GM21825 (cell line): ENCODE results near the gene ANOS1.
"Not testable (repeated sequence)": the region's sequence is repeated elsewhere in the genome, so short reads cannot be mapped to it uniquely, and the experiment has no call there.

ENCODE experiments used
- ATAC-seq: cut with Tn5 transposase; IDR thresholded peaks from one replicate; pipeline ENCODE4 v1.9.1; 2021; ENCODE audit warnings: mild to moderate bottlenecking, moderate library complexity; ENCODE audit not compliant: unreplicated experiment

ANOS1 gene, protein sequence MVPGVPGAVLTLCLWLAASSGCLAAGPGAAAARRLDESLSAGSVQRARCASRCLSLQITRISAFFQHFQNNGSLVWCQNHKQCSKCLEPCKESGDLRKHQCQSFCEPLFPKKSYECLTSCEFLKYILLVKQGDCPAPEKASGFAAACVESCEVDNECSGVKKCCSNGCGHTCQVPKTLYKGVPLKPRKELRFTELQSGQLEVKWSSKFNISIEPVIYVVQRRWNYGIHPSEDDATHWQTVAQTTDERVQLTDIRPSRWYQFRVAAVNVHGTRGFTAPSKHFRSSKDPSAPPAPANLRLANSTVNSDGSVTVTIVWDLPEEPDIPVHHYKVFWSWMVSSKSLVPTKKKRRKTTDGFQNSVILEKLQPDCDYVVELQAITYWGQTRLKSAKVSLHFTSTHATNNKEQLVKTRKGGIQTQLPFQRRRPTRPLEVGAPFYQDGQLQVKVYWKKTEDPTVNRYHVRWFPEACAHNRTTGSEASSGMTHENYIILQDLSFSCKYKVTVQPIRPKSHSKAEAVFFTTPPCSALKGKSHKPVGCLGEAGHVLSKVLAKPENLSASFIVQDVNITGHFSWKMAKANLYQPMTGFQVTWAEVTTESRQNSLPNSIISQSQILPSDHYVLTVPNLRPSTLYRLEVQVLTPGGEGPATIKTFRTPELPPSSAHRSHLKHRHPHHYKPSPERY

DNA sequence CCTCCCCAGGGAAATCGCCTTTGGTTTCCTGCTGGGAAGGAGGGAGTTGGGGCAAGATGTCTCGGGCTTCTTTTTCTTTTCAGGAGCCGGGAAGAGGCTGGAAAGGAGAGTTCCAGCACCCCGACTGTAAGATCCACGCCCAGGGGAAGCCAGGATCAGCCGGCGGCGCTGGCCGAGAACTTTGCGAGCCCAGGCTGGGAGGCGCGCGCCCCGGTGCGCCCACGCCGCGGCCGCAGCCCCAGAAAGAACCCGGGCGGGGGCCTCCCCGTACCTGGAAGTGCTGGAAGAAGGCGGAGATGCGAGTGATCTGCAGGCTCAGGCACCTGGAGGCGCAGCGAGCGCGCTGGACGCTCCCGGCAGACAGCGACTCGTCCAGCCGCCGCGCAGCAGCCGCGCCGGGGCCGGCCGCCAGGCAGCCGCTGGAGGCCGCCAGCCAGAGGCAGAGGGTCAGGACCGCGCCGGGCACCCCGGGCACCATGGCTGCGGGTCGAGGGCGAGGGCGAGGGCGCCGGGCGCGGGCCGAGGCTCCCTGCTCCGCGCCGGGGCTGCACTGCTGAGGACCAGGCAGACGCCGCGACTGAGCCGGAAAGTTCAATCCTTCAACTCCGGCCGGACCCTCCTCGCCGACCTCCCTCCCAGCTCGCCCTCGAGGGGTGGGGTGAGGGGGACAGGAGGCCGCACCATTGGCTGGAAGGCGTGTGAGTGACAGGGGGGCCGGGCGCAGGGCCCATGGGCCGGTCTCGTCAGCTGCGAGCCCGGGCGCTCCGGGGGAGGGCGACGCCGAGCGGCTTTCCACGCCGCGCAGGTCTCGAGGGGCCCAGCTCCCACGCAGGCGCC lies at the start of gene ANOS1:
Gene ANOS1, minus strand, starts transcription at position 579 of the 837 bp plus-strand sequence. Its CDS starts 101 bp downstream, at position 478.
- ATAC-seq = no peak

DNA sequence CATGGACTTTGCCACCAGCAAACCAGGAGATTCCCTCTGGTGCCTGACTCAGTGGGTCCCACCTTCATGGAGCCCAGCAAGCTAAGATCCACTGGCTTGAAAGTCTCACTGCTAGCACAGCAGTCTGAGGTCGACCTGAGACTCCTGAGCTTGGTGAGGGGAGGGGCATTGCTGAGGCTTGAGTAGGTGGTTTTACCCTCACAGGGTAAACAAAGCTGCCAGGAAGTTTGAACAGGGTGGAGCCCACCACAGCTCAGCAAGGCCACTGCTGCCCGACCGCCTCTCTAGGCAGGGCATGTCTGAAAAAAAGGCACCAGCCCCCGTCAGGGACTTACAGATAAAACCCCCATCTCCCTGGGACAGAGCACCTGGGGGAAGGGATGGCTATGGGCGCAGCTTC lies 41.2 kb upstream of the ANOS1 start:
- no peak for ATAC-seq

DNA sequence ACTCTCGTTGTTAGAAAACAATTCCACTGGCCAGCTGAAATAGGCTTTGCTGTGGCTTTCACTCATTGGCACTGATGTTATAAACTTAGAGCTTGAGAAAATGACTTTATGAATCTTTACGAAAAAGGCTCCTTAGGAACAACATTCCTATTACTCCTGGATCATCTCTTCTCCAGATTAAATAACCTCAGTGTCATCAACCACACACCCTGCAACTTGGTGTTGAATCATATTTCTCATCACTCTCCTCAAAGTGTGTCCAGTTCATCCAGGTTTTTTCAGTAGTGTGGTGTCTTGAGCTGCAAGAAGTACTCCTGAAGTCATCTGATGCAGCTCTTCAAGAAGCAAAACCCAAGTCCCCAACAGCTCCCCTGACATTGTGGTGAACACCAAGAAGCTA lies 28.1 kb upstream of the ANOS1 start:
- ATAC-seq = no peak

DNA sequence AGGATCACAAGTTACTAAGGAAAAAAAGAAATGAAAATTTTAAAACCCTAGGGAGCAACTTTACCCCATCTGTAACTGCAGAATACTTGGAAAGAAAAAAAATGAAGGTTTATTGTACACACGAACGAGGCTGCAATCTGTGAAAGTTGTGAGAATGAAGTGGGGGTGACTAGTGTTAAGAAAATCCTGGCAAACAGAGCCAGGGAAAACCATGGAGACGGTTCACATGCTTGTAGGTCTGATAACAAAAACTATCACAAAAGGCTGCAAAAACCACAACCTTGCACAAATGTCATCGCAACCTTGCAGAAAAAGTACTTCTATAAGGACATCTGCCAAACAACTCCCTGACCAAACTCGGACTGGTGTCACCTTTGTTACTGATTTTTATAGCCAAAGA lies 26.8 kb upstream of the ANOS1 start:
- not testable (repeated sequence) for ATAC-seq

DNA sequence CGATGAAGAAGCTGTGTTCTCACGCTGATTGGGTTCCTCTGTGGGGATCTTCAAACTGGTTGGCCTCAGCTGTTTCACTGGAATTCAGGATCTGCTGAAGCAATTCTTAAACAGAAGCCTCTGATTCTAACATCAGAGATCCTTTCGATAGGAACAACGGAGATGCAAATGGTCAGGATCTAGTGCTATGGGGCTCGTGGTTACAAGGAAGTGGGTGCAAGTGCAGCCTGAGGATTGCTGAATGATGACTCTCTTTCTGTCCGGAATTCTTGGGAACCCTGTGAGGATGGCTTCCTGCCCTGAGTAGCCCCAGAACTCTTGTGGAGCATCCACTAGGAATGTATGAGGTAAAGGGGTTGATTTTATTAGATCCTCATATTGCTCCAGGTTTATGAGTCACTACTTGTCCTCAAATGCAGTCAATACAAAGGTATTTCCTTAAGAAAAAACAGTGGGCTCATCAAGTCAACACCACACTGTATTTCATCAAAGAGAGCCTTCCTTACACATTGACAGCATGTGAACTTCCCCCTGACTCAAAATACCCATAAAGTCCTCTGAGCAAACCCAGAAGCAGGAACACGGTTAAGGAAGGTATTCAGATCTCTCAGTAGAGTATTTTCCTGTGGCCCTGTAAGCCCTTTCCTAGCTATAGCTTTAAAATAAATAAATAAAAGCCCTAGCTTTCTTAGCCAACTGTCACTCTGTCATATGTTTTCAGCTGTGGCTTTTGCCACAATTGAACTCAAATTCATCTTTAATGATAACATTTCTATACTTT lies 25.9 kb upstream of the ANOS1 start:
- not testable (repeated sequence) for ATAC-seq

DNA sequence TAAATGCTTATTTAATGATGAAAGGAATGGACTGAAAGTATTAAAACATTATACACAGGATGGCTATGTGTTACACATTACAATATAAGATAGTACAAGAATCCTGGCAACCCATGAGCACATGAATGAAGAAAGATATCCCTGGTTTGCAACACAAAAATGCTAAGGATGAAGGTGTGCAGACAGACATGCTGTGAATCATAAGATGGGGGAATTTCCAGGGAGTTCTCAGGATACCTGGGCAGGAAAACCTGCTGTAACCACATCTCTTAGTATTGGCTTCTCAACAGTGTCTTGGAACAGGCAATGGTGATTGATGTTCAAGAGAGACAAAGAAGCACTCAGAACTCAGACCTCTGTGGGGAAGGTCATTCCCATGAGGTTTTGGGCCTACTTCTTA lies 23.9 kb upstream of the ANOS1 start:
- no peak for ATAC-seq

DNA sequence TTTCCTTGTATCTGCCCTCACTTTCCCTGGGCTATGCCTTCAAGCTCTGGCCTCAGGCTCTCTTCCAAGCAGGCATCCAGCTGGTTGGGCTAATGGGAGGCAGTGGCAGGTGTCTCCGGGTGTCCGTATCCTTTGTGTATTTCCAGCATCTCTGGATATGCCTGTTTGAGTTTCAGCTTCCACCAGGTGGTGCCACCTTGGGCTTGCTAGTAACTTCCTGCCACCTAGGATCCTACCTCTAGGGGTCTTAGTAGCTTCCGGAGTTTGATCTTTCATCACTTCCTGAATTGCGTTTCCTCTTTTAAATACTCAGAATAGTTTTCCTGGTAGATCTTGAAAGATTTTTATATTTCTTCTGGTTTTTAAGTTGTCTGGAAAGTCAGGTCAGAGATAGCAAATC lies 23.2 kb upstream of the ANOS1 start:
- no peak for ATAC-seq

DNA sequence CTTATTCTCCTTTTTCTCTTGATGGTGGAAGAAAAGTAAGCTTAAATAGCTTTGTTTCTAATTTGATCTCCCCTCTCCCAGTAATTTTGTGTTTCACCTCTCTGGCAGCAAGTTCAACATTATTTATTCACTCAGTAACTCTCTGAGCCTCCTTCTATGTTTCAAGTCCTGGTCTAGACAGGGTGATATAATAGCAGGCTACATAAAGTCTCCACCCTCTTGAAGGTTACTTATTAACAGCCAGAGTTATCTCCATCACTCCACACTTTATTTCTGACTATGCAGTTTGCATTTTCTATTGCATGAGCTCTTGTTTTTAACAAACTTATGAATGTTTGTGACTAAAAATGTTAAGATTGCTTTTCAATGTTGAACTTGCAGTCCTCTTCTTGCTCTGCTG lies 17.8 kb upstream of the ANOS1 start:
- no peak for ATAC-seq

DNA sequence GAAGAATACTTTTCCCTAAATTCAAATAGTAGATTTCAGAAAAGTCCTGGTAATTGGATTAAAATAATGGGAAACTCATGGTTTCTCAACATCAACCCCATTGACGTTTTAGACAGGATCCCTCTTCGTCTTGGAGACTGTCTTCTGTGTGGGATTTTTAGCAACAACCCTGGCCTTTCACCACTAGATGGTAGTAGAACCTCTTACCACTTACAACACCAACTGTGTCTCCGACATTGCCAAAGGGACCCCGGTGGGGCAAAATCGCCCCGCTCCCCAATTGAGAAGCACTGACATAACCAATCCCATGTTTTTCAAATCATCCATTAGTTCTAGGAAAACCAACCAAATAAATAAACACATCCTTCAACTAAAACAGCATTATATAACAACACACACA lies 16.9 kb upstream of the ANOS1 start:
- ATAC-seq = peak; percentile 54

DNA sequence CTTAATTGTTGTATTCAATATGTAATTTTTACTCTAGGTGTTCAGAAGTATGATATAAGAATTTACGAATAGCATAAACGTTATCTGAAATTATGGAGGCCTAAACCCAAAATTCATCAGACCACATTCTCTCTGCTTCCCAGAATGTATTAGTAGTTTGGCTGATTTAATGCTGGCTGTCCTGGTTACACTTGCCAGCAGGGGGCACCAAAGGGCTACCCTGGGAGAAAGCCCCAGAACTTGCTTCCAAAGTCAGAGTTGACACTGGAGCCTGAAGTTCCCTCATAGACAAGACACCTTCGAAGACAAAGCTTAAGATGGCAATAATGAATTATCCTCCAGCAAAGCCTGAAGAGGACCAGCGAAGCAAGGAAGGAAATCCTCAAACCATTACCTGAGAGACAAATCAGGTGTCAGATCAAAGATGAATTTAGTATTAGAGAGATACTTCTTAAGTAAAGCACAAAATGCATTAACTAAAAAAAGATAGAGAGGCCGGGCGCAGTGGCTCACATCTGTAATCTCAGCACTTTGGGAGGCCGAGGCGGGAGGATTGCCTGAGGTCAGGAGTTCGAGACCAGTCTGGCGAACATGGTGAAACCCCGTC lies 11.3 kb upstream of the ANOS1 start:
- no peak for ATAC-seq

DNA sequence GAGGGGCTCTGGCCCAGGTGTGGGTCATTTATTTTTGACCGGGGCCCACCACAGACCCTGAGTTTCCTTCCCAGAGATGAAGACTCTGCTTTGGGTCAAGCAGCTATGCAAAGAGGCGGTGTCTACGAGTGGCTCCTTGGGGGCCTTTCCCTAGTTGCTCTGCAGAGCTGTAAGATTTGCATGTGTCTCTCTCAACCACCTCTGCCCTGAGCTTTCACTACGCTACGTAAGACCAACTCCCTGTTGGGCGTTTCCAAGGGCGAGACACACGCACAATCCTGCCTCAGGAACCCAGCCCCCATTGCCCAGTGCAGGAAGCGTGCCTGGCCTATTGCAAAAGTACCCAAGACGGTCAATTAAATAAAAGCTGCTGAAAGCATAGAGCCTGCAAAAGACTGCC lies 10.0 kb upstream of the ANOS1 start:
- ATAC-seq = no peak

DNA sequence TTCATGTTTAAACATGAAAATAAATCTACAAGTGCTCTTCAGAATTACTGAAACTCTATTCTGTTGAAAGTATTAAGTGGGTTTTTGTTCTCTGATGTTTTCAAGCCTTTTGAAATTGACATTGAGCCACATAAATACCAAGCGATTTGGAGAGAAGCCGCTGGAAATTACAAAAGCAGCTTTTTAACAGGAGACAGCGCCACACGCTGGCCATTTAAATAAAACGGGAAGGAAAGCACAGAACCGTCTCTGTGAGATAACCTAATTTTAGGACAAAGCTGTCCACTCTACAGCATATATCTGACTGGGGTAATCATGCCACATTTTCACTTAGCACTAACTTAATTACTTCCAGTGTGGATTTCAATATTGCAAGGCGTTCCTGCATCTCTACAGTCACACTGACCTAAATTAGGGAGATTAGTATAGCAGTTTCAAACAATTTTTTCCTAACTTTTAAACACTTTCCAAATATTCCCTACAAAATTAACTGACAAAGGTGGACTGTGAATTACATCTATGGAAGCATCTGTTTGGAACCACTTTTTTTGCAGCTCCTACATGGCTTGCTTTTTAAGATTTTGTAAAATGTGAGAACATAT lies 6.8 kb upstream of the ANOS1 start:
- no peak for ATAC-seq

DNA sequence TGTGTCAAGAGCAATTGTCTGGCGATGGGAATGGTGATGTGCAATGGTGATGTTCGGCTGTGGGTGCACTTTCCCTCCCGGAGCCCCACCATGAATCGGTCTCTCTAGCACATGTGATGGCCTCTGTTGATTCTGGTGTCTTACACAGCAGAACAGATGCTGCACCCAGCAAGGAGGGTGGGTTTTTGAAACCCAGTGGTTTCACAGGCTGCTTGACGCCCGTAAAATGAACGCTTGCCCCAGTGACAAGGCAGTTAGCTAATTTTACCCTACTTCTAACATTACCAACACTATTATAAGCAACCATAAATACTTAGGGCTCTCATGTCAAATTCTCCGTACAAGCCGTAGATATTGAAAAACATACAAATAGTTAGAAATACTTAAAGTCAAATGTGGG lies 5.9 kb upstream of the ANOS1 start:
- ATAC-seq = no peak

DNA sequence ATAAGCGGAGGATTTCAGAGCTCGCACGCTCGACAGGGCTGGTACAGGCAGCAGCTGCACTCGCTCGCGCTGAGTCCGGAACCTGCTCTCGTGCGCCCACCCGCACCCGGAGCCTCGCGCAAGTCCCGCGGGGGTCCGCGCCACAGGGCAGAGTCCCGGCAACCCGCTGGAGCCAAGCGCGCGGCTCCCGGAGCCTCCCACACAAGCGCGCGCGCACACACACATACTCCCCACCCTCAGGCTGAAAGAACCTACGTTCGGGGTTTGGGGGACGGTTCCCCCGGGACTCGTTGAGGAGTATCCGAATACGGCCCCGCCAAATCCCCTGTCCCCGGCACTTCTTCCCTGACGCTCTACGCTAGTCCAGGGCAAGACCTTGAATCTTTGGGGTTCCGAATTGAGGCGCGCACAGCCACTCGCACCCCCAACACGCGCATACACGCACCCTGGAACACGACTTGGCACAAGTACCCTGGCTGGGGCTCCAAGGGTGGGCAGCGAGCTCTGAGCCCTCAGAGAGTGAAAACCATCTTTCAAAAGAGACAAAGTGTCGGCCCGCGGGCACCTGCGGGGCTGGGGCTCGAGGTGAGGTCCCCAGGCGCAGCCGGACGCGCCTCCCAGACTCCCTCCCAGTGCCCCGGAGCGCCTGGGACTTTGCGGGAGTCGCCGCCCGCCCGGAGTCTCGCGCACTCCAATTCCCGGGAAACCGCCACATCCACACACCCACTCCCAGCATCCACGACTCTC lies 952 bp downstream of the ANOS1 start:
- ATAC-seq = no peak

DNA sequence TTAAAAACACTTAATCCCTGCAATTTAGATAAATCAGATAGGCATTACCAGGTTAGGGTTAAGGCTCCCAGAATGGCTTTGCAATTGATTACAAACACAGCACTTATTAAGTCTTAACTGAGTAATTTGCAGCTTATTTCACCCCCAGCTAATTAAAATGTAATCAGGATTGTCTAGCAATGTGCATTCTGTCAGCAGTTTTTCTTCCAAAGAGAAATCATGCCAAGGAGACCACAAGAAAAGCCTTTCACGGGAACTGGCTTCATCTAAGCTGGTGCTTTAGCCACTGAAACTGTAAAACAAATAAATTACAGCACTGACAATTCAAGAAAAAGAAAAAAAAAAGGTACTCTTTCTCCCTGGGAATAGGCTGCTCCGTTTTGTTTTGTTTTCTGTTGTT lies 2.1 kb downstream of the ANOS1 start:
- no peak for ATAC-seq

DNA sequence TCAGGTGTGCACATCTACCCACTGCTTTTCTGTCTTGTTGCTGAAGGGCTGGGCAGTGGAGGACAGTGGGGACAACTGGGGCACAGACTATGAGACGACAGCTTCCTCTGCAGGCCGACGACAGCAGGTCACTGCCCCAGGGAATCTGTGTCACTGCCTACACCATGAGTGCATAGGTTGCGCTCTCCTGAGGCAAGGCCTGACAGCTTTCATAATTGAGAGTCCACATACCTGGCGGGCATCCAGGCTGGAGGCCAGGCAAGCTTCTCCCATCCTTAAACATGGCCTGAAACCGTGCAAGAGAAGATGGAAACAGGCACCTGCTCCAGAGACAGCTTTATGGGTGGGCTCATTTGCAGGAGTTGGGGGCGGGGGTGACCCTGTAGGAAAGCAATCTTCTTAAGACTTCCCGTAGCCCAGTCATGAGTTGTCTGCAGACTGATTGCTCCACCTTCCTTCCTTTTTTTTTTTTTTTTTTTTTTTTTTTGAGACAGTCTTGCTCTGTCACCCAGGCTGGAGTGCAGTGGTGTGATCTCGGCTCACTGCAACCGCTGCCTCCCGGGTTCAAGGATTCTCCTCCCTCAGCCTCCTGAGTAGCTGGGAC lies 2.9 kb downstream of the ANOS1 start:
- ATAC-seq = no peak

DNA sequence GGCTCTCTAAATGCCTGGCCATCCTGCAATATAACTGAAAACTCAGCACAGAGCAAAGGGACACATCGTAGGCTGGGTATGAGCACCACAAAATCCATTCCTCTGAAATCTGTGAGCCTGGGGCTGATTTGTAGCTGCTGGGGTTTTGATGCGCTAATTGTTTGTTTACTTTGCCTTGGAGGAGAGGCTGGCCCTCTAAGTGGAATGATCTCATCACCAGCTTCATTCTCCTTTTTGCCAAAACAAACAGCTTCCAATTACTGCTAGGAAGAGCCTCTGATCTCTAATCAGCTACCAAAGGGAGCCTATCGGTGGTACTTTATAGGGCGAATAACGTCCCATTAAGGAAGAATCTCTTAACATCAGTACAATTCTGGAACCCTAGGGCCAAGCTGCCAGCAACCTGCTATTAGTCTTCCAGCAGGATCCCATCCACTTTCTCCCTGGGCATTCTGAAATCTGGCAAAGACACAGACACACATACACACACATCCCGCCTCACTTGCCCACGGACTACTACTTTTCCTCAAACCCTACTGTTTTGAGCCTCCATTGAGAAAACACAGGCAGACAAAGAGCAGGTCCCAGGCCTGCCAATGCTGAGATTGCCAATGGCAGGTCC lies 5.8 kb downstream of the ANOS1 start:
- no peak for ATAC-seq

DNA sequence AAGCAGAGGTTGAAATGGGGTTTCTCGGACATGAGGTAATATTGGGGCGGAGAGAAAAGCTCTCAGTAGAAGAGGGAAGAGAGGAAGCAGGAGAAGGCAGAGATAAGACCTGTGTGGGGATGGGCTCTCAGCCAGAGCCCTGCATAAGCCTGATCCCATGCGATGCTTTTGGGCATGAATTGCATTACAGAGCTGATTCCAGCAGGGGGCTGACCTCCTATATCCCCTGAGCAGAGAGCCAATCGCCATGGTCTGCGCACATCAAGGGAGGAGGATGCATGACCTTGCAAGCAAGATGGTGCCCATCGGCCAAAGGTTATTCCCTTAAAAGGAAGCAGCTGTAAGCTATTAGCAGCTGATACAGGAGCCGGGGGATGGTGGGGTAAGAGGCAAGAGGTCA lies 7.6 kb downstream of the ANOS1 start:
- ATAC-seq = no peak
